IMR-90 (cell line): Measurements from ENCODE around the gene ROBO2. TPM values are rescaled to one million over a fixed set of nuclear protein-coding genes. Genes with fewer than 3 reads are reported as not detected.

Experiments used
- ATAC-seq: fragments of 200-7000 bp; cut with Tn5 transposase; 2 replicates; pipeline ENCODE4 v1.9.1; 2020; ENCODE audit warnings: low read depth, mild to moderate bottlenecking, moderate library complexity
- BruUV-seq: library from RNA; stranded (reverse); fragments of 400-500 nt; replicated peaks from 2 replicates; lab custom pipeline; 2021; lab: Mats Ljungman, UMichigan
- CTCF ChIA-PET: fragments of 300-600 bp; formaldehyde crosslinking; extraction: SDS; loops from one replicate; lab custom pipeline; 2021; ENCODE audit warnings: antibody characterized with exemption; lab: Yijun Ruan, JAX
- POLR2A ChIA-PET: fragments of 300-600 bp; sonication (Branson Sonifier 250); formaldehyde crosslinking; loops from one replicate; lab custom pipeline; 2022; ENCODE audit warnings: antibody characterized with exemption; ENCODE audit not compliant: unreplicated experiment; lab: Charles Lee
- DNase-seq: peaks from one replicate; pipeline ENCODE4 v3.0.0; 2013
- H2AFZ ChIP-seq: replicated peaks from 2 replicates; pipeline ENCODE3; 2013; ENCODE audit warnings: low read length, mild to moderate bottlenecking; ENCODE audit not compliant: poor library complexity
- H2AK5ac ChIP-seq: 2 replicates; pipeline ENCODE4 v1.6.1; 2013; ENCODE audit warnings: low read depth, low read length, inconsistent platforms
- H2AK9ac ChIP-seq: replicated peaks from 2 replicates; pipeline ENCODE3; 2013; ENCODE audit warnings: mild to moderate bottlenecking, low read depth, low read length, moderate library complexity; ENCODE audit not compliant: poor library complexity
- H2BK120ac ChIP-seq: 2 replicates; pipeline ENCODE4 v1.6.1; 2013; ENCODE audit warnings: low read depth, low read length, inconsistent platforms
- H2BK15ac ChIP-seq: 3 replicates; pipeline ENCODE4 v1.6.1; 2013; ENCODE audit warnings: low read depth, low read length, inconsistent platforms
- H2BK20ac ChIP-seq: 2 replicates; pipeline ENCODE4 v1.6.1; 2013; ENCODE audit warnings: low read depth, mild to moderate bottlenecking, inconsistent platforms, low read length, moderate library complexity
- H2BK5ac ChIP-seq: 2 replicates; pipeline ENCODE4 v1.6.1; 2013; ENCODE audit warnings: mild to moderate bottlenecking, low read depth, low read length, inconsistent platforms; ENCODE audit not compliant: poor library complexity, severe bottlenecking
- H3K14ac ChIP-seq: replicated peaks from 2 replicates; pipeline ENCODE4 v1.6.1; 2013; ENCODE audit warnings: low read depth, low read length, inconsistent platforms
- H3K18ac ChIP-seq: 2 replicates; pipeline ENCODE4 v1.6.1; 2013; ENCODE audit warnings: low read depth, low read length, control low read depth
- H3K23ac ChIP-seq: 2 replicates; pipeline ENCODE4 v1.6.1; 2013; ENCODE audit warnings: low read depth, low read length, inconsistent platforms
- H3K27ac ChIP-seq: 2 replicates; pipeline ENCODE4 v1.5.1; 2013; ENCODE audit warnings: mild to moderate bottlenecking, control low read depth, low read length; ENCODE audit not compliant: insufficient read depth
- H3K27me3 ChIP-seq: 2 replicates; pipeline ENCODE4 v1.6.1; 2013; ENCODE audit warnings: low read length; ENCODE audit not compliant: control insufficient read depth, insufficient read depth
- H3K36me3 ChIP-seq: 2 replicates; pipeline ENCODE4 v1.6.1; 2013; ENCODE audit warnings: low read length, mixed read lengths; ENCODE audit not compliant: control insufficient read depth, insufficient read depth
- H3K4ac ChIP-seq: 2 replicates; pipeline ENCODE4 v1.6.1; 2013; ENCODE audit warnings: low read depth, low read length, inconsistent platforms
- H3K4me1 ChIP-seq: 2 replicates; pipeline ENCODE4 v1.6.1; 2013; ENCODE audit warnings: low read length, mixed read lengths; ENCODE audit not compliant: control insufficient read depth, insufficient read depth
- H3K4me2 ChIP-seq: 2 replicates; pipeline ENCODE4 v1.6.1; 2013; ENCODE audit warnings: low read depth, mild to moderate bottlenecking, control low read depth, low read length, moderate library complexity
- H3K4me3 ChIP-seq: 2 replicates; pipeline ENCODE4 v1.5.1; 2013; ENCODE audit warnings: low read depth, mild to moderate bottlenecking, control low read depth, low read length, moderate library complexity; ENCODE audit not compliant: insufficient read depth
- H3K56ac ChIP-seq: 2 replicates; pipeline ENCODE4 v1.6.1; 2013; ENCODE audit warnings: low read length, inconsistent platforms; ENCODE audit not compliant: insufficient read depth; ENCODE audit errors: extremely low read depth
- H3K79me1 ChIP-seq, 2 experiments: 2 replicates each; pipeline ENCODE4 v1.6.1; 2013; ENCODE audit warnings: low read length in 2 of 2, inconsistent platforms in 1 of 2, low read depth in 1 of 2
- H3K9ac ChIP-seq: 2 replicates; pipeline ENCODE4 v1.6.1; 2013; ENCODE audit warnings: low read depth, low read length, control low read depth
- H3K9me1 ChIP-seq: 2 replicates; pipeline ENCODE4 v1.6.1; 2013; ENCODE audit warnings: low read length, inconsistent platforms; ENCODE audit not compliant: insufficient read depth
- H3K9me3 ChIP-seq: 2 replicates; pipeline ENCODE4 v1.6.1; 2013; ENCODE audit warnings: low read length; ENCODE audit not compliant: control insufficient read depth, insufficient read depth
- H4K20me1 ChIP-seq: 2 replicates; pipeline ENCODE4 v1.6.1; 2013; ENCODE audit warnings: low read length, inconsistent platforms; ENCODE audit not compliant: insufficient read depth
- H4K5ac ChIP-seq: 2 replicates; pipeline ENCODE4 v1.6.1; 2013; ENCODE audit warnings: mild to moderate bottlenecking, low read depth, low read length, control low read depth
- H4K8ac ChIP-seq, 2 experiments: 2 replicates each; pipeline ENCODE4 v1.6.1; 2013; ENCODE audit warnings: low read depth in 2 of 2, low read length in 2 of 2, control low read depth in 1 of 2, inconsistent platforms in 1 of 2
- H4K91ac ChIP-seq: 2 replicates; pipeline ENCODE4 v1.6.1; 2013; ENCODE audit warnings: low read depth, low read length, inconsistent platforms; ENCODE audit not compliant: insufficient read depth
- CEBPB ChIP-seq: IDR thresholded peaks from 2 replicates; pipeline ENCODE4 v1.6.1; 2012; ENCODE audit warnings: low read depth, low read length, improper control_type of control experiment
- CTCF ChIP-seq: conservative IDR thresholded peaks from 2 replicates; pipeline ENCODE4 v1.5.1; 2012; ENCODE audit warnings: mild to moderate bottlenecking, low read depth, low read length, improper control_type of control experiment
- FOS ChIP-seq: fragments of 150-350 bp; IDR thresholded peaks from 2 replicates; pipeline ENCODE4 v1.6.1; 2016; ENCODE audit warnings: low read depth, low read length
- MAFK ChIP-seq: IDR thresholded peaks from 2 replicates; pipeline ENCODE4 v1.6.1; 2012; ENCODE audit warnings: low read depth, low read length, improper control_type of control experiment
- MAZ ChIP-seq: IDR thresholded peaks from 2 replicates; pipeline ENCODE4 v1.6.1; 2012; ENCODE audit warnings: low read depth, mild to moderate bottlenecking, low read length, improper control_type of control experiment, moderate library complexity, borderline replicate concordance
- NFE2L2 ChIP-seq: fragments of 150-350 bp; IDR thresholded peaks from 2 replicates; pipeline ENCODE4 v1.6.1; 2016; ENCODE audit warnings: low read depth, mild to moderate bottlenecking, low read length
- RAD21 ChIP-seq: IDR thresholded peaks from 2 replicates; pipeline ENCODE4 v1.6.1; 2012; ENCODE audit warnings: low read length, improper control_type of control experiment
- RFX5 ChIP-seq: IDR thresholded peaks from 2 replicates; pipeline ENCODE4 v1.8.0; 2012; ENCODE audit warnings: low read depth, mild to moderate bottlenecking, low read length, moderate library complexity
- SMC3 ChIP-seq: fragments of 150-350 bp; IDR thresholded peaks from 2 replicates; pipeline ENCODE4 v1.6.1; 2016; ENCODE audit warnings: low read depth, mild to moderate bottlenecking, antibody characterized with exemption, low read length, moderate library complexity
- dilution Hi-C: fragments of 300-500 bp; cut with HindIII; formaldehyde crosslinking; loops from one replicate; pipeline ENCODE4 v1.14.3; 2018; ENCODE audit warnings: low sequenced_read_pairs; ENCODE audit not compliant: unreplicated experiment
- in situ Hi-C: fragments of 300-500 bp; cut with MboI; formaldehyde crosslinking; loops from 3 replicates; pipeline ENCODE4 v1.14.3; 2019; ENCODE audit warnings: low sequenced_read_pairs, inconsistent platforms, mixed read lengths
- intact Hi-C: fragments of 100-400 bp; cut with micrococcal nuclease; formaldehyde crosslinking; loops from 2 replicates; pipeline ENCODE4 v1.10.0; 2022
- polyA plus RNA-seq, 3 experiments: library from polyadenylated mRNA; depleted of rRNA; stranded (reverse); fragments of >200 nt; gene quantifications; 2 replicates each; pipeline ENCODE4 v1.2.3, GENCODE V29; 2012; ENCODE audit warnings: low replicate concordance in 1 of 3
- total RNA-seq: library from RNA; depleted of rRNA; stranded (reverse); fragments of >200 nt; gene quantifications from 2 replicates; pipeline ENCODE4 v1.2.3, GENCODE V29; 2012
- TF ChIP-seq, protein P1 (sequence below): fragments of 150-350 bp; IDR thresholded peaks from 2 replicates; pipeline ENCODE4 v1.6.1; 2017; ENCODE audit warnings: mild to moderate bottlenecking, antibody characterized with exemption, low read length, low read depth

The ROBO2 gene
- total and polyA plus RNA-seq, 2 of the 4 experiments (the other 2 are of a cell fraction) = 9.3 to 14.5 TPM

DNA sequence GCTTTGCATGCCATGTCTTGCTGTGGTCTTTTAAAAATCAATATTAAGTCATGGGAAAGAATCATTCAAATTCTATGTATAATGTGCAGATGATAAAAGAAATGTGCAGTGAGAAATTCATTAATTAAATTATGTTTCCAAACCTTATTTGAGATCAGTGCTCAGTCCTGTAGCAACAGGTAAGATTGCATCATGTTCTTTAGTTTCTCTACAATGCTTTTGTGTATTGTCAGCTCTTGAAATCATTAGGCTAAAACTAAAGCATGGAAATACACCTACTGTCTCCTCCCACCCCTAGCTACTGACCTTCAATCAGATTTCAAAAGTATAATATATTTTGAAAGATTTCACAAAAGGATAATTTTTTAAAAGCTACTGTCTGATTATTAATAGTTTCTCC, 612.7 kb downstream of the ROBO2 start:
- POLR2A ChIA-PET = interaction anchor here (0.6 kb wide), 1 partner anchor 10 kb away, joined by 3 read pairs; no protein-coding TSS in a partner anchor
- H2AFZ ChIP-seq = no peak overlapping the region

More for the DNA sequence above, 612.7 kb downstream of the ROBO2 start:
- dilution Hi-C loops = no loop called here
- Histone ChIP-seq H4K20me1 (no peaks in the 10 kb centered on the region), H3K9me1 (no peaks in the 10 kb centered on the region), H3K23ac (no peak overlapping the region), H4K8ac (no peak overlapping the region), H4K5ac (no peak overlapping the region), H2BK20ac (no peak overlapping the region), H3K4me2 (no peak overlapping the region), H3K9ac (no peak overlapping the region), H3K27me3 (no peaks in the 10 kb centered on the region), H2BK120ac (no peak overlapping the region), H3K9me3 (no peaks in the 10 kb centered on the region), H3K27ac (no peak overlapping the region), H3K79me1 (no peaks in the 10 kb centered on the region), H3K4me3 (no peak overlapping the region), H2AK9ac (no peak overlapping the region), H3K56ac (no peak overlapping the region), H2BK5ac (no peak overlapping the region), H3K18ac (no peak overlapping the region), H3K4ac (no peak overlapping the region), H3K14ac (no peak overlapping the region), H3K36me3 (no peaks in the 10 kb centered on the region), H2BK15ac (no peak overlapping the region), H3K4me1 (no peaks in the 10 kb centered on the region), H2AK5ac (no peak overlapping the region), H4K91ac (no peak overlapping the region)
- BruUV-seq = no TSS peak
- no peak for ATAC-seq
- in situ Hi-C loops = no loop called here
- no peak for TF ChIP-seq RFX5
- TF ChIP-seq NFE2L2 = no peak
- TF ChIP-seq MAZ = no peak
- TF ChIP-seq, protein P1, sequence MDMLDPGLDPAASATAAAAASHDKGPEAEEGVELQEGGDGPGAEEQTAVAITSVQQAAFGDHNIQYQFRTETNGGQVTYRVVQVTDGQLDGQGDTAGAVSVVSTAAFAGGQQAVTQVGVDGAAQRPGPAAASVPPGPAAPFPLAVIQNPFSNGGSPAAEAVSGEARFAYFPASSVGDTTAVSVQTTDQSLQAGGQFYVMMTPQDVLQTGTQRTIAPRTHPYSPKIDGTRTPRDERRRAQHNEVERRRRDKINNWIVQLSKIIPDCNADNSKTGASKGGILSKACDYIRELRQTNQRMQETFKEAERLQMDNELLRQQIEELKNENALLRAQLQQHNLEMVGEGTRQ = no peak
- no peak for TF ChIP-seq SMC3
- no peak for TF ChIP-seq RAD21
- TF ChIP-seq CEBPB = no peak
- no peak for TF ChIP-seq MAFK
- TF ChIP-seq CTCF = no peak
- TF ChIP-seq FOS = no peak
- intact Hi-C loops = no loop called here
- DNase-seq = no peak
- CTCF ChIA-PET = no interaction called here
